VCaP (cell line): ENCODE measurements around the gene TPO.

Experiments
- H3K27ac ChIP-seq: fragments of 450-650 bp; 2 replicates; pipeline ENCODE4 v1.5.1; 2017
- TF ChIP-seq, protein P1 (sequence below): fragments of 450-650 bp; conservative IDR thresholded peaks from 2 replicates; pipeline ENCODE4 v1.5.1; 2017; ENCODE audit warnings: mild to moderate bottlenecking, moderate library complexity

The TPO gene

DNA sequence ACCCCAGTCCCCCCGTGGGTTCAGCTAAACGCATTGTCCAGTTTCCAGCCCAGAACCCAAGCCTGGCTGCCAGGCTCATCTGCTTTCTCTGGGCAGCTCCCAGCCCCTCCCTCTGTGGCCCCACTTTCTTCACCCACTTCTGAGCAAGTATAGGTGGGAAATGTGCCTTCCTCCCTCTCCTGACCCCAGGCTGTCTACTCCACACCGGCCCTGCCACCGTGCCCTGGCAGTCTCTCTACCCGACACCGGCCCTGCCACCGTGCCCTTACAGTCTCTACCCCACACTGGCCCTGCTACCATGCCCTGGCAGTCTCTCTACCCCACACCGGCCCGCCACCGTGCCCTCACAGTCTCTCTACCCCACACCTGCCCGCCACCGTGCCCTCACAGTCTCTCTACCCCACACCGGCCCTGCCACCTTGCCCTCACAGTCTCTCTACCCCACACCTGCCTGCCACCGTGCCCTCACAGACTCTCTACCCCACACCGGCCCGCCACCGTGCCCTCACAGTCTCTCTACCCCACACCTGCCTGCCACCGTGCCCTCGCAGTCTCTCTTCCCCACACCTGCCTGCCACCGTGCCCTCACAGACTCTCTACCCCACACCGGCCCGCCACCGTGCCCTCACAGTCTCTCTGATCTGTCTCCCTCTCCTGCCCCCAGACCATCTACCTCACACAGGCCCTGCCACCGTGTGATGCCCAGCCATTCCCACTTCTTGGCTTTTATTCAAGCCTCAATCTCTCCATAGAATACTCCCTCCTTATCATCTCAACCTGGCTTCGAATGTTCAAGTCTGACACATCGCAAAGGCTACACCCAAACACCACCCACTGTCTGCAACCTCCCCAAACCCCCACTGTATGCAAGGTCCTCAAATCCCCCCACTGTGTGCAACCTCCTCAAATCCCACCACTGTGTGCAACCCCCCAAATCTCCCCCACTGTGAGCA, 108.9 kb downstream of the TPO start:
- no peak overlapping the region for H3K27ac ChIP-seq
- TF ChIP-seq, protein P1, sequence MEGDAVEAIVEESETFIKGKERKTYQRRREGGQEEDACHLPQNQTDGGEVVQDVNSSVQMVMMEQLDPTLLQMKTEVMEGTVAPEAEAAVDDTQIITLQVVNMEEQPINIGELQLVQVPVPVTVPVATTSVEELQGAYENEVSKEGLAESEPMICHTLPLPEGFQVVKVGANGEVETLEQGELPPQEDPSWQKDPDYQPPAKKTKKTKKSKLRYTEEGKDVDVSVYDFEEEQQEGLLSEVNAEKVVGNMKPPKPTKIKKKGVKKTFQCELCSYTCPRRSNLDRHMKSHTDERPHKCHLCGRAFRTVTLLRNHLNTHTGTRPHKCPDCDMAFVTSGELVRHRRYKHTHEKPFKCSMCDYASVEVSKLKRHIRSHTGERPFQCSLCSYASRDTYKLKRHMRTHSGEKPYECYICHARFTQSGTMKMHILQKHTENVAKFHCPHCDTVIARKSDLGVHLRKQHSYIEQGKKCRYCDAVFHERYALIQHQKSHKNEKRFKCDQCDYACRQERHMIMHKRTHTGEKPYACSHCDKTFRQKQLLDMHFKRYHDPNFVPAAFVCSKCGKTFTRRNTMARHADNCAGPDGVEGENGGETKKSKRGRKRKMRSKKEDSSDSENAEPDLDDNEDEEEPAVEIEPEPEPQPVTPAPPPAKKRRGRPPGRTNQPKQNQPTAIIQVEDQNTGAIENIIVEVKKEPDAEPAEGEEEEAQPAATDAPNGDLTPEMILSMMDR, result no peak

DNA sequence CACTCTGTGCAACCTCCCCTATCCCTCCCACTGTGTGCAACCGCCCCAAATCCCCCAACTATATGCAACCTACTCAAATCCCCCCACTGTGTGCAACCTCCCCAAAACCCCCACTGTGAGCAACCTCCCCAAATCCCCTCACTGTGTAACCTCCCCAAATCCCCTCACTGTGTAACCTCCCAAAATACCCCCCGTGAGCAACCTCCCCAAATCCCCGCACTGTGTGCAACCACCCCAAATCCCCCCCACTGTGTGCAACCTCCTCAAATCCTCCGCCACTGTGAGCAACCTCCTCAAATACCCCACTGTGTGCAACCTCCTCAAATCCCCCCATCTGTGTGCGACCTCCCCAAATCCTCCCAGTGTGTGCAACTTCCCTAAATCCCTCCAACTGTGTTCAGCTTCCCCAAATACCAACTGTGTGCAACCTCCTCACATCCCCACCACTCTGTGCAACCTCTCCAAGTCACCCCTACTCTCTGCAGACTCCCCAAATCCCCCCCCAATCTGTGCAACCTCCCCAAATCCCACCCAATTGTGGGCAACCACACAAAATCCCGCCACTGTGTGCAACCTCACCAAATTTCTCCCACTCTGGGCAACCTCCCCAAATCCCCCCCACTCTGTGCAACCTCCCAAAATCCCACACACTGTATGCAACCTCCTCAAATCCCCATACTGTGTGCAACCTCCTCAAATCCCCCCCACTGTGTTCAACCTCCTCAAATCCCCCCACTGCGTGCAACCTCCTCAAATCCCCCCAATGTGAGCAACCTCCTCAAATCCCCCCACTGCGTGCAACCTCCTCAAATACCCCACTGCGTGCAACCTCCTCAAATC, 114.1 kb downstream of the TPO start:
- TF ChIP-seq, protein P1, result no peak
- no peak overlapping the region for H3K27ac ChIP-seq

DNA sequence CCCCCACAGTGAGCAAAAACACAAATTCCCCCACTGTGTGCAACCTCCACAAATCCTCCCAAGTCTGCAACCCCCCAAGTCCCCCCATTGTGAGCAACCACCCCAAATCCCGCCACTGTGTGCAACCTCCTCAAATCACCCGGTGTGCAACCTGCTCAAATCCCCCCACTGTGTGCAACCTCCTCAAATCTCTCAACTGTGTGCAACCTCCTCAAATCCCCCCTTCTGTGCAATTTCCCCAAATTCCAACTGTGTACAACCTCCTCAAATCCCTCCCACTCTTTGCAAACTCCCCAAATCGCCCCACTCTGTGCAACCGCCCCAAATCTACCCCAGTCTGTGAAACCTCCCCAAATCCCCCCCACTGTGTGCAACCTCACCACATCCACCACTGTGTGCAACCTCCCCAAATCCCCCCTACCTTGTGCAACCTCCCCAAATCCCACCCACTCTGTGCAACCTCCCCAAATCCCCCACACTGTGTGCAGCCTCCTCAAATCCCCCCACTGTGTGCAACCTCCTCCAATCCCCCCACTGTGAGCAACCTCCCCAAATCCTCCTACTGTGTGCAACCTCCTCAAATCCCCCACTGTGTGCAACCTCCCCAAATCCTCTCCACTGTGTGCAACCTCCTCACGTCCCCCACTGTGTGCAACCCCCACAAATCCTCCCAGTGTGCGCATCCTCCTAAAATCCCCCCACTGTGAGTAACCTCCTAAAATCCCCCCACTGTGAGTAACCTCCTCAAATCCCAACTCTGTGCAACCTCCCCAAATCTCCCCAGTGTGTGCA, 115.2 kb downstream of the TPO start:
- TF ChIP-seq, protein P1, result no peak
- H3K27ac ChIP-seq, result no peak overlapping the region

DNA sequence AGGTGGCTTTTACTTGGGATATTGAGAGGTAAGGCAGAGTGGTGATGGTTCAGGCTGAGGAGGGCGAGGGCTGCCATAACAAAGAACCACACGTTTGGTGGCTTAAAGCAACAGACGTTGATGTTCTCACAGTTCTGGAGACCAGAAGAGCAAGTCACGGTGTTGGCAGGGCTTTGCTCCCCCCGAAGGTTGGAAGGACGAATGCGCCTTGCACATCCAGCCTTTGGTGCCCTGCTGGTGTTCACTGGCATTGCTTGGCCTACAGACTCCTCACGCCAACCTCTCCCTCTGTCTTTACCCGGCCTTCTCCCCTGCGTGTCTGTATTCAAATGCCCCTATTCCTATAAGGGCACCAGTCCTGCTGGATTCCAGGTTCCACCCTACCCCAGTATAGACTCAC, 125.4 kb downstream of the TPO start:
- TF ChIP-seq, protein P1, result peak; percentile 70

DNA sequence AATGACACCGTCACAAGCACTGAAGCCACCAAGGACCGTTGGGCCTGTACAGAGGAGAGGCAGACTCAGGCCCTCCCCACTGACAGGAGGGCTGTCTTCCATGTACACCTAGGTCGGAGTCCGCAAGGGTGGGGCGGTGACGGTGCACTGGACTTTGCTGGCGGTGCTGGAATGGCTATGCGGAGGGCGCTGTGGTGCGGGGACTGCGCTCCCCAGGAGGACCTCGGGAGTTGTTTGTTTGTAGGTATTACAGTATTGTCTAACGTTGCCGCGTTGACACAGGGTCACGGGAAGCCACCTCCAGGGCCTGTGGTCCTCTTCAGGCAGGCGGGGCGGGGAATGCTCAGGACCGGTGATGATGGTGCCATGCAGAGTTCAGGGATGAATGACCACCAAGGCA, 126.2 kb downstream of the TPO start:
- no peak overlapping the region for H3K27ac ChIP-seq
- TF ChIP-seq, protein P1, result no peak

More for the DNA sequence above, 125.4 kb downstream of the TPO start:
- no peak overlapping the region for H3K27ac ChIP-seq

DNA sequence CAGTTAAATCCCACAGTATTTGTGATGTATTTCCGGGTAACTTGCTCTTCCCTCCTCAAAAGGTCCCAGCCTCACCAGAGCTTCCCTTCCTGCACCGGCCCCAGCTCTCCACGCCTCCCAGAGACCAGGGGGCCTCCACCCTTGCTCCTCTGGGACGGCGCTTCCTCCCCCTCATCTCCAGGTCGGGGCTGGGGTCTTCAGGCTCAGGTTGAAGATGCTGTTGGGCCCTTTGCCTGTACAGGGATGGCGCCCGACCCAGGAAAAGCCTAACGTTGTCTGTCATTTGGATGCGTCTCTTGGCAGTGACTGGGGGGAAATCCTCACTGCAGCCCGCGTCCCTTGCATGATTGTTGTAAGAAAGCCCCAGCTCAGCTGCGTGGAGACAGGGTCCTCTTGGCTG, 126.7 kb downstream of the TPO start:
- H3K27ac ChIP-seq, result no peak overlapping the region
- TF ChIP-seq, protein P1, result no peak

DNA sequence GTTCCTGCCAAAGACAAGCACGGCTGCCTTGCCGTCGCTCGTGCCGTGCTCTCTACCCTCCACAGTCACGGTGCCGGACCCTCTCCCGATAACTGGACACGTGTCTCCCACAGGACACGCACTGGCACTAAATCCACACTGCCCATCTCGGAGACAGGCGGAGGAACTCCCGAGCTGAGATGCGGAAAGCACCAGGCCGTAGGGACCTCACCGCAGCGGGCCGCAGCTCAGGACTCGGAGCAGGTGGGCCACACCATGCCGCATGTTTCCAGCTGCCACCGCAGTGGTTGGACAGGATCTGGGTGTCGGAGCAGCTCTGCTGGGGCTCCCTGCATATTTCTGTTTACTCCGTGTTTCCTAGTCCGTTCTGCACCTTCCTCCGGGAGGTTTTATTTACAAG, 127.2 kb downstream of the TPO start:
- H3K27ac ChIP-seq, result no peak overlapping the region
- TF ChIP-seq, protein P1, result no peak
